ENCODE results near the gene CELSR3. TPM values are rescaled to one million over a fixed set of nuclear protein-coding genes. Genes with fewer than 3 reads are reported as not detected.

CELSR3 gene
- total and polyA plus RNA-seq, 4 donors = 0.16 to 0.37 (median 0.26) TPM

GRCh38 chr3:48595526-48596121 is 67.1 kb downstream of the CELSR3 start:
- Histone ChIP-seq H3K4me3 (ENCODE audit: low read depth in 1 of 3, low read length in 3 of 3) (no peak overlapping the region), H3K27me3 (ENCODE audit: control insufficient read depth in 4 of 4, insufficient read depth in 4 of 4, low read length in 3 of 4) (no peaks in the 10 kb centered on the region), H3K9me3 (ENCODE audit: control insufficient read depth in 4 of 4, low read length in 3 of 4) (no peaks in the 10 kb centered on the region), H3K9ac (ENCODE audit: low read depth in 1 of 2, low read length in 2 of 2) (no peak overlapping the region), H3K36me3 (ENCODE audit: control insufficient read depth in 4 of 4, insufficient read depth in 3 of 4, low read depth in 1 of 4, low read length in 3 of 4) (peaks cover 8 to 32% (median 23%) of the 10 kb centered on the region in 4 donors), H3K4me1 (ENCODE audit: control insufficient read depth in 4 of 4, insufficient read depth in 4 of 4, low read length in 3 of 4) (peaks cover 0 to 4% (median 0%) of the 10 kb centered on the region in 4 donors), H3K27ac (ENCODE audit: low read depth in 1 of 2, low read length in 2 of 2) (no peak overlapping the region)
- WGBS = 46% methylated on average over 10 of the region's 10 CpGs
- no peak for TF ChIP-seq TAF1 (conservative IDR thresholded peaks at IDR 0.05)
- no peak for TF ChIP-seq FOXA2 (IDR thresholded peaks at IDR 0.05)
- no peak for TF ChIP-seq YY1 (IDR thresholded peaks at IDR 0.05)
- no peak for TF ChIP-seq HNF4A (conservative IDR thresholded peaks at IDR 0.05)
- TF ChIP-seq REST (IDR thresholded peaks at IDR 0.05) = no peak
- DNase-seq (ENCODE audit: low spot score) = no peak

GRCh38 chr3:48595075-48595525 is 67.6 kb downstream of the CELSR3 start, which contains the start of gene COL7A1:
TSS of gene COL7A1 (minus strand) at chr3:48595329. CDS start at chr3:48595159, 170 bp downstream.
- 10% methylated on average over 35 of the region's 35 CpGs for WGBS
- H3K4me3 ChIP-seq (ENCODE audit: low read depth in 1 of 3, low read length in 3 of 3) = no peak within 1 kb of the TSS
- H3K27me3 ChIP-seq (ENCODE audit: control insufficient read depth in 4 of 4, insufficient read depth in 4 of 4, low read length in 3 of 4) = no peaks in the 10 kb centered on the region
- TF ChIP-seq FOXA1 (IDR thresholded peaks at IDR 0.05) (no peak), CTCF (IDR thresholded peaks at IDR 0.05; ENCODE audit: low read depth, low read length, missing input control) (no peak), EGR1 (IDR thresholded peaks at IDR 0.05; ENCODE audit: low read depth in 2 of 2) (no peak), GABPA (IDR thresholded peaks at IDR 0.05 in 1 of 2, conservative IDR thresholded peaks at IDR 0.05 in 1 of 2) (no peak), SP1 (IDR thresholded peaks at IDR 0.05) (no peak), JUND (IDR thresholded peaks at IDR 0.05) (no peak), REST (IDR thresholded peaks at IDR 0.05) (no peak), HNF4A (conservative IDR thresholded peaks at IDR 0.05) (no peak), RAD21 (IDR thresholded peaks at IDR 0.05) (no peak), FOXA2 (IDR thresholded peaks at IDR 0.05) (no peak), RXRA (IDR thresholded peaks at IDR 0.05) (no peak), ATF3 (IDR thresholded peaks at IDR 0.05) (no peak), YY1 (IDR thresholded peaks at IDR 0.05) (no peak), NR2F2 (IDR thresholded peaks at IDR 0.05) (no peak)
- peaks cover 8 to 27% (median 18%) of the 10 kb centered on the region in 4 donors for H3K36me3 ChIP-seq (ENCODE audit: control insufficient read depth in 4 of 4, insufficient read depth in 3 of 4, low read depth in 1 of 4, low read length in 3 of 4)
- no peak within 1 kb of the TSS for H3K27ac ChIP-seq (ENCODE audit: low read depth in 1 of 2, low read length in 2 of 2)
- H3K4me1 ChIP-seq (ENCODE audit: control insufficient read depth in 4 of 4, insufficient read depth in 4 of 4, low read length in 3 of 4) = peaks cover 0 to 4% (median 0%) of the 10 kb centered on the region in 4 donors
- no peak within 1 kb of the TSS for H3K9ac ChIP-seq (ENCODE audit: low read depth in 1 of 2, low read length in 2 of 2)
- no peaks in the 10 kb centered on the region for H3K9me3 ChIP-seq (ENCODE audit: control insufficient read depth in 4 of 4, low read length in 3 of 4)
- DNase-seq (ENCODE audit: low spot score) = no peak
